Caco-2 (cell line): ENCODE results near the gene TGM1. TPM values are rescaled to one million over a fixed set of nuclear protein-coding genes. Genes with fewer than 3 reads are reported as not detected.

Experiments
- BruUV-seq: library from RNA; stranded (reverse); fragments of 400-500 nt; replicated peaks from 2 replicates; lab custom pipeline; 2021; lab: Mats Ljungman, UMichigan
- CTCF ChIA-PET: fragments of 300-600 bp; sonication (Branson Sonifier 250); formaldehyde crosslinking; loops from one replicate; lab custom pipeline; 2022; ENCODE audit warnings: antibody characterized with exemption; lab: Charles Lee
- POLR2A ChIA-PET: fragments of 300-600 bp; sonication (Branson Sonifier 250); formaldehyde crosslinking; loops from one replicate; lab custom pipeline; 2022; ENCODE audit warnings: antibody characterized with exemption; lab: Charles Lee
- DNase-seq, 2 experiments: peaks; one replicate each; pipeline versions ENCODE4 v3.0.0 to v3.0.0-alpha.2; 2020 to 2022
- H3K27me3 ChIP-seq: replicated peaks from 2 replicates; pipeline ENCODE4 v1.6.0; 2011; ENCODE audit warnings: low read length; ENCODE audit not compliant: control insufficient read depth, insufficient read depth
- H3K36me3 ChIP-seq: 2 replicates; pipeline ENCODE4 v1.5.1; 2011; ENCODE audit warnings: low read length; ENCODE audit not compliant: control insufficient read depth, insufficient read depth
- H3K4me1 ChIP-seq: fragments of 250-450 bp; sonication (Bioruptor Pico); 2 replicates; pipeline ENCODE4 v1.5.1; 2020; ENCODE audit warnings: mild to moderate bottlenecking
- H3K4me3 ChIP-seq: 2 replicates; pipeline ENCODE4 v1.5.1; 2011; ENCODE audit warnings: low read depth, mild to moderate bottlenecking, control low read depth, low read length
- H3K9me3 ChIP-seq: fragments of 250-450 bp; sonication (Bioruptor Pico); 2 replicates; pipeline ENCODE4 v1.5.1; 2020; ENCODE audit warnings: mild to moderate bottlenecking, moderate library complexity
- H3K27ac Mint-ChIP-seq: one replicate; pipeline ENCODE4 v1.8.0; 2022; ENCODE audit warnings: mixed read lengths; ENCODE audit not compliant: unreplicated experiment
- H3K27me3 Mint-ChIP-seq: one replicate; pipeline ENCODE4 v1.8.0; 2022; ENCODE audit warnings: mixed read lengths; ENCODE audit not compliant: insufficient read depth, unreplicated experiment
- H3K36me3 Mint-ChIP-seq: one replicate; pipeline ENCODE4 v1.8.0; 2022; ENCODE audit warnings: mild to moderate bottlenecking, mixed read lengths; ENCODE audit not compliant: insufficient read depth, unreplicated experiment
- H3K4me1 Mint-ChIP-seq: one replicate; pipeline ENCODE4 v1.8.0; 2022; ENCODE audit warnings: low read depth, mixed read lengths; ENCODE audit not compliant: unreplicated experiment
- H3K4me3 Mint-ChIP-seq: one replicate; pipeline ENCODE4 v1.8.0; 2022; ENCODE audit warnings: mild to moderate bottlenecking, moderate library complexity, mixed read lengths; ENCODE audit not compliant: unreplicated experiment
- H3K9me3 Mint-ChIP-seq: one replicate; pipeline ENCODE4 v1.8.0; 2022; ENCODE audit warnings: mixed read lengths; ENCODE audit not compliant: unreplicated experiment
- CTCF ChIP-seq, 2 experiments: fragments of 200-600 bp in 1 of 2; IDR thresholded peaks; 1 replicate in 1 of 2; 2 replicates in 1 of 2; pipeline versions ENCODE4 v1.5.1 to v1.8.0; 2011 to 2022; ENCODE audit warnings: antibody characterized with exemption in 1 of 2, control low read depth in 1 of 2, inconsistent platforms in 1 of 2, low read depth in 1 of 2, low read length in 1 of 2, mild to moderate bottlenecking in 1 of 2, moderate library complexity in 1 of 2; ENCODE audit not compliant: insufficient read depth in 1 of 2, severe bottlenecking in 1 of 2, unreplicated experiment in 1 of 2
- intact Hi-C: fragments of 100-400 bp; cut with micrococcal nuclease; formaldehyde crosslinking; loops from one replicate; pipeline ENCODE4 v1.10.0; 2022; ENCODE audit not compliant: unreplicated experiment
- total RNA-seq: library from RNA; stranded (reverse); gene quantifications from 2 replicates; pipeline ENCODE4 v1.2.3, GENCODE V29; 2022

Gene TGM1
- total RNA-seq, 1 experiment from 2014 or later = 5.9 TPM

GRCh38 chr14:24250354-24250753, 12.6 kb downstream of the TGM1 start:
- no peak overlapping the region for H3K27ac Mint-ChIP-seq
- no peak overlapping the region for H3K4me3 Mint-ChIP-seq

GRCh38 chr14:24249230-24250021, 13.6 kb downstream of the TGM1 start:
- H3K4me3 ChIP-seq = no peak overlapping the region
- no peak for TF ChIP-seq CTCF (IDR thresholded peaks at IDR 0.05; ENCODE audit: insufficient read depth in 1 of 2, low read depth in 1 of 2, low read length in 1 of 2, severe bottlenecking in 1 of 2, unreplicated experiment in 1 of 2)
- H3K9me3 Mint-ChIP-seq = no peaks in the 10 kb centered on the region
- H3K27me3 Mint-ChIP-seq = no peaks in the 10 kb centered on the region
- no peaks in the 10 kb centered on the region for H3K9me3 ChIP-seq
- ChIA-PET POLR2A (no interaction called here), CTCF (interaction anchor here (1.2 to 1.3 kb wide), 2 partner anchors 48 to 58 kb away, joined by 3 to 4 read pairs; partner anchors contain the start of gene CIDEB)
- no peaks in the 10 kb centered on the region for H3K36me3 Mint-ChIP-seq
- H3K27me3 ChIP-seq = no peaks in the 10 kb centered on the region
- no peak overlapping the region for H3K4me3 Mint-ChIP-seq
- no TSS peak for BruUV-seq
- no peak for DNase-seq
- H3K36me3 ChIP-seq = no peaks in the 10 kb centered on the region; the same call in 1 of the 2 replicates
- no peaks in the 10 kb centered on the region for H3K4me1 Mint-ChIP-seq
- no peak overlapping the region for H3K27ac Mint-ChIP-seq
- intact Hi-C loops = no loop called here
- peaks cover 13% of the 10 kb centered on the region for H3K4me1 ChIP-seq

More at GRCh38 chr14:24250354-24250753, 12.6 kb downstream of the TGM1 start:
- CTCF ChIA-PET = interaction anchor here (2.5 to 2.9 kb wide), 2 partner anchors 8 to 47 kb away, joined by 16 read pairs; partner anchors contain the start of gene TINF2
- Histone ChIP-seq H3K4me3 (no peak overlapping the region), H3K9me3 (no peaks in the 10 kb centered on the region), H3K4me1 (peaks cover 13% of the 10 kb centered on the region), H3K36me3 (no peaks in the 10 kb centered on the region; the same call in 1 of the 2 replicates), H3K27me3 (no peaks in the 10 kb centered on the region)
- no peak for TF ChIP-seq CTCF (IDR thresholded peaks at IDR 0.05; ENCODE audit: insufficient read depth in 1 of 2, low read depth in 1 of 2, low read length in 1 of 2, severe bottlenecking in 1 of 2, unreplicated experiment in 1 of 2)
- no peaks in the 10 kb centered on the region for H3K9me3 Mint-ChIP-seq
- POLR2A ChIA-PET = interaction anchor here (1.2 kb wide), 1 partner anchor 21 kb away, joined by 3 read pairs; the partner anchor contains the start of gene RABGGTA
- H3K27me3 Mint-ChIP-seq = no peaks in the 10 kb centered on the region
- H3K4me1 Mint-ChIP-seq = no peaks in the 10 kb centered on the region
- H3K36me3 Mint-ChIP-seq = no peaks in the 10 kb centered on the region
- no TSS peak for BruUV-seq
- DNase-seq = no peak
- intact Hi-C loops = no loop called here

GRCh38 chr14:24247422-24247821, 15.6 kb downstream of the TGM1 start:
- POLR2A ChIA-PET = no interaction called here

More at GRCh38 chr14:24247422-24247821, 15.6 kb downstream of the TGM1 start:
- Histone ChIP-seq H3K4me1 (peaks cover 6% of the 10 kb centered on the region), H3K9me3 (no peaks in the 10 kb centered on the region), H3K27me3 (no peaks in the 10 kb centered on the region), H3K36me3 (no peaks in the 10 kb centered on the region), H3K4me3 (no peak overlapping the region)
- CTCF ChIA-PET = interaction anchor here (1.4 to 1.6 kb wide), 2 partner anchors 24 to 61 kb away, joined by 4 to 5 read pairs; partner anchors contain the start of gene RABGGTA
- no TSS peak for BruUV-seq
- Mint-ChIP-seq H3K27me3 (no peaks in the 10 kb centered on the region), H3K36me3 (peaks cover 8% of the 10 kb centered on the region), H3K9me3 (no peaks in the 10 kb centered on the region), H3K4me1 (no peaks in the 10 kb centered on the region), H3K4me3 (no peak overlapping the region), H3K27ac (no peak overlapping the region)
- no peak for DNase-seq
- TF ChIP-seq CTCF (IDR thresholded peaks at IDR 0.05; ENCODE audit: insufficient read depth in 1 of 2, low read depth in 1 of 2, low read length in 1 of 2, severe bottlenecking in 1 of 2, unreplicated experiment in 1 of 2) = no peak
- intact Hi-C loops = no loop called here
